HepG2 (cell line): ENCODE measurements around the gene TSNAXIP1. TPM values are rescaled to one million over a fixed set of nuclear protein-coding genes. Genes with fewer than 3 reads are reported as not detected.

Experiments
- ATAC-seq: fragments of 200-7000 bp; cut with Tn5 transposase; 3 replicates; pipeline ENCODE4 v1.9.1; 2020; ENCODE audit warnings: mild to moderate bottlenecking, moderate library complexity
- BruUV-seq: library from RNA; stranded (reverse); fragments of 400-500 nt; replicated peaks from 2 replicates; lab custom pipeline; 2021; lab: Mats Ljungman, UMichigan
- CTCF ChIA-PET: fragments of 300-600 bp; formaldehyde crosslinking; extraction: SDS; loops from one replicate; lab custom pipeline; 2021; ENCODE audit warnings: low total read pairs, inconsistent platforms, low intra/inter-chr PET ratio; lab: Yijun Ruan, JAX
- POLR2A ChIA-PET: fragments of 350-600 bp; sonication (Branson Sonifier 250); formaldehyde crosslinking; loops from one replicate; lab custom pipeline; 2020; ENCODE audit warnings: antibody characterized with exemption, inconsistent platforms; lab: Yijun Ruan, JAX
- DNase-seq: peaks from one replicate; pipeline ENCODE4 v3.0.0-alpha.2; 2015; ENCODE audit warnings: low spot score
- FAIRE-seq: peaks from 3 replicates; lab custom pipeline; 2011; peaks lifted over from hg19 to GRCh38; lab: Jason Lieb, UNC
- H2AFZ ChIP-seq: one replicate; pipeline ENCODE4 v1.6.1; 2011; ENCODE audit warnings: low read length, inconsistent platforms
- H3K27ac ChIP-seq: fragments of 300-600 bp; 3 replicates; pipeline ENCODE4 v1.8.0; 2011; ENCODE audit warnings: mixed run types, mild to moderate bottlenecking, mixed read lengths, low read length, inconsistent platforms; ENCODE audit not compliant: insufficient read depth; ENCODE audit errors: extremely low read length
- H3K27me3 ChIP-seq, 2 experiments: fragments of 200-600 bp in 1 of 2; 2 replicates in 1 of 2; 3 replicates in 1 of 2; pipeline versions ENCODE4 v1.6.0 to v1.8.0; 2011; ENCODE audit warnings: low read length in 2 of 2, mild to moderate bottlenecking in 2 of 2, moderate library complexity in 2 of 2, inconsistent platforms in 1 of 2; ENCODE audit not compliant: insufficient read depth in 2 of 2, control insufficient read depth in 1 of 2
- H3K36me3 ChIP-seq, 2 experiments: fragments of 200-600 bp in 1 of 2; replicated peaks in 1 of 2; 2 replicates in 1 of 2; 3 replicates in 1 of 2; pipeline versions ENCODE4 v1.5.1 to v1.8.0; 2011; ENCODE audit warnings: low read length in 2 of 2, inconsistent platforms in 1 of 2; ENCODE audit not compliant: insufficient read depth in 2 of 2, control insufficient read depth in 1 of 2
- H3K4me1 ChIP-seq: 2 replicates; pipeline ENCODE4 v1.5.1; 2012; ENCODE audit warnings: low read length, inconsistent platforms; ENCODE audit not compliant: insufficient read depth
- H3K4me2 ChIP-seq: 2 replicates; pipeline ENCODE4 v1.6.0; 2011; ENCODE audit warnings: low read depth, low read length, inconsistent platforms
- H3K4me3 ChIP-seq, 3 experiments: fragments of 200-600 bp in 1 of 3; sonication (generic), shearing (Covaris generic) in 1 of 3; replicated peaks in 1 of 3; 2 replicates each; pipeline ENCODE4 v1.5.1; 2011 to 2016; ENCODE audit warnings: low read length in 3 of 3, inconsistent platforms in 2 of 3, low read depth in 2 of 3, mild to moderate bottlenecking in 2 of 3, control low read depth in 1 of 3, mixed read lengths in 1 of 3; ENCODE audit not compliant: insufficient read depth in 1 of 3
- H3K79me2 ChIP-seq: one replicate; pipeline ENCODE4 v1.6.1; 2011; ENCODE audit warnings: low read length, inconsistent platforms; ENCODE audit not compliant: insufficient read depth
- H3K9ac ChIP-seq: 2 replicates; pipeline ENCODE4 v1.6.0; 2011; ENCODE audit warnings: mild to moderate bottlenecking, low read depth, low read length, inconsistent platforms; ENCODE audit not compliant: insufficient read depth
- H3K9me3 ChIP-seq: 2 replicates; pipeline ENCODE4 v1.5.1; 2012; ENCODE audit warnings: mild to moderate bottlenecking, low read length
- H4K20me1 ChIP-seq: 2 replicates; pipeline ENCODE4 v1.6.0; 2011; ENCODE audit warnings: inconsistent platforms, mild to moderate bottlenecking, low read length, moderate library complexity; ENCODE audit not compliant: insufficient read depth
- BORCS8-MEF2B ChIP-seq: sonication (generic); formaldehyde crosslinking; IDR thresholded peaks from 2 replicates; pipeline ENCODE4 v1.8.0; 2022; ENCODE audit warnings: mild to moderate bottlenecking, missing genetic modification reagents
- SETDB1 ChIP-seq: sonication (generic); formaldehyde crosslinking; IDR thresholded peaks from 2 replicates; pipeline ENCODE4 v1.5.1; 2020; ENCODE audit warnings: missing genetic modification reagents, mild to moderate bottlenecking, borderline replicate concordance
- SRSF1 ChIP-seq: fragments of 200-400 bp; formaldehyde crosslinking; optimal IDR thresholded peaks from 2 replicates; pipeline ENCODE3; 2017; ENCODE audit warnings: mild to moderate bottlenecking, low read depth, low read length, moderate library complexity
- ZNF3 ChIP-seq: IDR thresholded peaks from 2 replicates; pipeline ENCODE4 v1.7.0; 2017; ENCODE audit warnings: inconsistent platforms
- ZNF674 ChIP-seq: sonication (generic); formaldehyde crosslinking; IDR thresholded peaks from 2 replicates; pipeline ENCODE4 v1.5.0; 2020; ENCODE audit warnings: low read depth, mild to moderate bottlenecking, missing genetic modification reagents
- ZNF770 ChIP-seq: sonication (generic); formaldehyde crosslinking; IDR thresholded peaks from 2 replicates; pipeline ENCODE4 v1.5.0; 2020; ENCODE audit warnings: mild to moderate bottlenecking, missing genetic modification reagents
- WGBS: methylation state at CpG from one replicate; pipeline ENCODE4 v1.1.6; 2017; ENCODE audit warnings: low lambda C conversion rate; 5-methylcytosine and 5-hydroxymethylcytosine counted together
- in situ Hi-C: cut with HindIII; loops from 2 replicates; pipeline ENCODE4 v1.10.0; 2017; ENCODE audit warnings: low pct_unique_long_range_greater_than_20kb; ENCODE audit not compliant: extremely low pct_ligation_motif_present
- intact Hi-C: fragments of 100-400 bp; cut with micrococcal nuclease; formaldehyde crosslinking; loops from one replicate; pipeline ENCODE4 v1.10.0; 2022; ENCODE audit not compliant: unreplicated experiment
- polyA plus RNA-seq, 8 experiments: library from polyadenylated mRNA; depleted of rRNA in 3 of 8; stranded (reverse) in 7 of 8; unstranded in 1 of 8; fragments of >200 nt; fragmentation: Illumina TruSeq in 4 of 8; extraction: Trizol in 4 of 8; gene quantifications; 2 replicates each; pipeline versions ENCODE4 v1.2.1 to v1.2.3, GENCODE V29; 2011 to 2016; ENCODE audit warnings: low read depth in 4 of 8, missing spikeins in 1 of 8, mixed read lengths in 1 of 8; ENCODE audit not compliant: insufficient read depth in 1 of 8
- total RNA-seq, 5 experiments: library from RNA; depleted of rRNA; stranded (reverse); fragments of >200 nt; fragmentation: Illumina TruSeq; extraction: Trizol; gene quantifications; 2 replicates each; pipeline ENCODE4 v1.2.3, GENCODE V29; 2016; ENCODE audit warnings: low read depth in 1 of 5
- TF ChIP-seq, protein P1 (sequence below): sonication (generic); formaldehyde crosslinking; IDR thresholded peaks from 2 replicates; pipeline ENCODE4 v1.8.0; 2022; ENCODE audit warnings: missing genetic modification reagents, mild to moderate bottlenecking, inconsistent platforms, borderline replicate concordance
- TF ChIP-seq, protein P2 (sequence below): sonication (generic); formaldehyde crosslinking; IDR thresholded peaks from 2 replicates; pipeline ENCODE4 v1.4.0; 2020; ENCODE audit warnings: missing genetic modification reagents
- TF ChIP-seq, protein P3 (sequence below): sonication (generic); formaldehyde crosslinking; IDR thresholded peaks from 2 replicates; pipeline ENCODE4 v1.5.1; 2020; ENCODE audit warnings: missing genetic modification reagents, mild to moderate bottlenecking, borderline replicate concordance
- TF ChIP-seq, protein P4 (sequence below): IDR thresholded peaks from 2 replicates; pipeline ENCODE4 v1.6.1; 2018; ENCODE audit warnings: missing genetic modification reagents

Gene TSNAXIP1
- total and polyA plus RNA-seq, 2 of the 13 experiments (the other 11 are each of a cell fraction or from before 2014, with no cell fraction given) = 0.37 to 0.86 TPM

DNA sequence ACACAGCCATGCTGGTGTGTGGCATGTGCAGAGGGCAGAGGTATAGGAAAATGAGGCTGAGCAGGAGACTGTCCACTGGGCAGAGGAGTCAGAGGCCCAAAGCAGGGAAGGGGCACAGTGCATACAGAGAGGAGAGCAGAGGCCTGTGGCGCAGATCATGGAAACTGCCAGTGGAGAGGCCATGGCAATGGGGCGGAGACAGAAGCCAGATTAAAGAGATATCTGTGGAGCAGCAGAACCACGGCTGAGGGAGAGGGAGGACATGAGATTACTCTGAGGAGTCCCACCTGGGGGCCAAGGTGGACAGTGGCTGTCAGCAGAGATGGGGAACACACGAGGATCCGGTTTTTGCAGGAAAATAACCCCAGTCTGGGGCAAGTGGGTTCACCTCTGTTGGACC, 43.6 kb upstream of the TSNAXIP1 start:
- Histone ChIP-seq H3K4me2 (no peak overlapping the region), H3K36me3 (peaks cover 6 to 32% of the 10 kb centered on the region in 2 experiments; a peak in 4 of 5 replicates), H3K9ac (no peak overlapping the region), H2AFZ (no peak overlapping the region), H3K27ac (no peak overlapping the region), H3K4me1 (no peaks in the 10 kb centered on the region), H3K27me3 (no peaks in the 10 kb centered on the region), H3K79me2 (no peaks in the 10 kb centered on the region)
- ChIA-PET POLR2A (no interaction called here), CTCF (no interaction called here)
- in situ Hi-C loops (no loop called here), intact Hi-C loops (no loop called here)
- peak; percentile 18; the same call in 1 of the 3 replicates for ATAC-seq
- BruUV-seq = no TSS peak
- DNase-seq = no peak
- no peak for FAIRE-seq
- TF ChIP-seq ZNF674 = no peak
- no peak for TF ChIP-seq BORCS8-MEF2B
- no peak for TF ChIP-seq SRSF1
- TF ChIP-seq, protein P1, sequence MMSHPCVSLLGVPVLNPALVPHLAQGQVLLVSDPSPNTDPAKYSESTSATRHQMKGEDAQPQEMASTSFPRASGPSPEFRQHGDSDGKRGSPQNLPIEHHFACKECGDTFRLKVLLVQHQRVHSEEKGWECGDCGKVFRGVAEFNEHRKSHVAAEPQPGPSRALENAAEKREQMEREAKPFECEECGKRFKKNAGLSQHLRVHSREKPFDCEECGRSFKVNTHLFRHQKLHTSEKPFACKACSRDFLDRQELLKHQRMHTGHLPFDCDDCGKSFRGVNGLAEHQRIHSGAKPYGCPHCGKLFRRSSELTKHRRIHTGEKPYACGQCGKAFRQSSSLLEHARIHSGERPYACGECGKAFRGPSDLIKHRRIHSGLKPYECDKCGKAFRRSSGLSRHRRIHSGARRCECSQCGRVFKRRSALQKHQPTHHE = no peak
- TF ChIP-seq, protein P2, sequence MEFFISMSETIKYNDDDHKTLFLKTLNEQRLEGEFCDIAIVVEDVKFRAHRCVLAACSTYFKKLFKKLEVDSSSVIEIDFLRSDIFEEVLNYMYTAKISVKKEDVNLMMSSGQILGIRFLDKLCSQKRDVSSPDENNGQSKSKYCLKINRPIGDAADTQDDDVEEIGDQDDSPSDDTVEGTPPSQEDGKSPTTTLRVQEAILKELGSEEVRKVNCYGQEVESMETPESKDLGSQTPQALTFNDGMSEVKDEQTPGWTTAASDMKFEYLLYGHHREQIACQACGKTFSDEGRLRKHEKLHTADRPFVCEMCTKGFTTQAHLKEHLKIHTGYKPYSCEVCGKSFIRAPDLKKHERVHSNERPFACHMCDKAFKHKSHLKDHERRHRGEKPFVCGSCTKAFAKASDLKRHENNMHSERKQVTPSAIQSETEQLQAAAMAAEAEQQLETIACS (CRISPR knock-in tag) = no peak
- TF ChIP-seq, all 625 proteins: peak for 0
- peaks cover 5% of the 10 kb centered on the region; the same call in 1 of the 2 replicates for H4K20me1 ChIP-seq
- WGBS = 97% methylated on average over 5 of the region's 5 CpGs
- H3K9me3 ChIP-seq = no peaks in the 10 kb centered on the region
- H3K4me3 ChIP-seq = no peak overlapping the region

DNA sequence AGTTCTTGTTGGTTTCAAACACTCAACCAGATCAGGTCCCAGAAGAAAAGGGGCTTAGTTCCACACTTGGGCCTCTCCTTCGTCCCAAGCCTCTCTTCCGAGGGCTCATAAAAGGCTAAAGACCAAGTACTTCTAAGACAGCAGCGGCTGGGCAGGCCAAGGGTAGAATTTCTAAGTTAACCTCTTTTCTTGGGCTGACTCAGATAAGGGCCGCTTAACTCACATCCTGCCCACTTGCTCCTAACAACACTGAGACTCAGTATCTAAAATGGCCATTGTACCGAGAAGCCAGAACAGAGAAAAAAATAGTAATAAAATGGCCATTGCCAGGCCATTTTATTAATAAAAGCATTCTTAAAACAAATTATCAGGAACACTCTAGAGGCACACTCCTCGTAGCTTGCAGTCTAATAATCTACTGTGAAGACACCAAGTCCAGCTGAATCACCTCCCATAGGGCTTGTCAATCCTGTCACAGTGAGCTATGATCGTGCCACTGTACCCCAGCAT, 42.5 kb upstream of the TSNAXIP1 start:
- ATAC-seq (no peak), FAIRE-seq (no peak)
- in situ Hi-C loops = no loop called here

More for the DNA sequence above, 42.5 kb upstream of the TSNAXIP1 start:
- Histone ChIP-seq H3K4me1 (no peaks in the 10 kb centered on the region), H3K27ac (no peak overlapping the region), H4K20me1 (peaks cover 5% of the 10 kb centered on the region; the same call in 1 of the 2 replicates), H3K79me2 (no peaks in the 10 kb centered on the region), H3K4me3 (no peak overlapping the region), H3K27me3 (no peaks in the 10 kb centered on the region), H3K4me2 (no peak overlapping the region), H3K36me3 (peaks cover 5 to 34% of the 10 kb centered on the region in 2 experiments; a peak in 4 of 5 replicates), H3K9ac (no peak overlapping the region), H2AFZ (no peak overlapping the region), H3K9me3 (no peaks in the 10 kb centered on the region)
- TF ChIP-seq ZNF3 (CRISPR knock-in tag) (no peak), ZNF770 (CRISPR knock-in tag) (no peak), SETDB1 (CRISPR knock-in tag) (no peak)
- TF ChIP-seq, protein P3, sequence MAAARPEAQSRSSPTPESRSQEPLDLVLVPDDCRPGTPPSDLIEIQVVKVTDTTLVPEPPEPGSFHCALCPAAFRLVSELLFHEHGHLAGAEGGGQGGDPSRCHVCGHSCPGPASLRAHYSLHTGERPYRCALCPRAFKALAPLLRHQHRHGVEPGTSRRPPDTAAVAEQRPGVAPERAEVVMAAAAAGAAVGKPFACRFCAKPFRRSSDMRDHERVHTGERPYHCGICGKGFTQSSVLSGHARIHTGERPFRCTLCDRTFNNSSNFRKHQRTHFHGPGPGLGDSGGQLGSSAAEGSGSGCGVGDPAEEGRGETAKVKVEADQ (CRISPR knock-in tag) = no peak
- TF ChIP-seq, protein P4, sequence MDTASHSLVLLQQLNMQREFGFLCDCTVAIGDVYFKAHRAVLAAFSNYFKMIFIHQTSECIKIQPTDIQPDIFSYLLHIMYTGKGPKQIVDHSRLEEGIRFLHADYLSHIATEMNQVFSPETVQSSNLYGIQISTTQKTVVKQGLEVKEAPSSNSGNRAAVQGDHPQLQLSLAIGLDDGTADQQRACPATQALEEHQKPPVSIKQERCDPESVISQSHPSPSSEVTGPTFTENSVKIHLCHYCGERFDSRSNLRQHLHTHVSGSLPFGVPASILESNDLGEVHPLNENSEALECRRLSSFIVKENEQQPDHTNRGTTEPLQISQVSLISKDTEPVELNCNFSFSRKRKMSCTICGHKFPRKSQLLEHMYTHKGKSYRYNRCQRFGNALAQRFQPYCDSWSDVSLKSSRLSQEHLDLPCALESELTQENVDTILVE (CRISPR knock-in tag) = no peak
- intact Hi-C loops = no loop called here
- CTCF ChIA-PET = no interaction called here
- DNase-seq = no peak
- 98% methylated on average over 7 of the region's 7 CpGs for WGBS
- POLR2A ChIA-PET = no interaction called here
- no TSS peak for BruUV-seq
